ENCODE measurements around the gene RENBP. TPM values are rescaled to one million over a fixed set of nuclear protein-coding genes. Genes with fewer than 3 reads are reported as not detected.

Gene RENBP
- polyA plus RNA-seq, 1 experiment, result 0.16 TPM

GRCh38 chrX:153968754-153969124, 24.3 kb upstream of the RENBP start:
- CTCF ChIA-PET, result interaction anchor here (1.2 to 1.3 kb wide), 2 partner anchors 22 kb away, joined by 4 to 7 read pairs; no protein-coding TSS in a partner anchor
- no peaks in the 10 kb centered on the region for H3K27me3 ChIP-seq (ENCODE audit: control insufficient read depth, insufficient read depth, low read length)
- peak overlapping the region; percentile 83 for H3K4me3 ChIP-seq (ENCODE audit: low read depth, low read length)
- peak overlapping the region; percentile 31 for H3K27ac ChIP-seq (ENCODE audit: low read depth, low read length)
- H3K9me3 ChIP-seq (ENCODE audit: control insufficient read depth, insufficient read depth, low read length), result no peaks in the 10 kb centered on the region; the same call in 1 of the 2 replicates
- POLR2A ChIA-PET, result no interaction called here
- 0 out of 2 replicates have a peak, but pooled peaks have one; percentile 4 for TF ChIP-seq CTCF (IDR thresholded peaks at IDR 0.05; ENCODE audit: low read depth, low read length)
- no peak for DNase-seq (ENCODE audit: low read depth, low spot score)

- no peak for TF ChIP-seq CTCF (IDR thresholded peaks at IDR 0.05; ENCODE audit: low read depth, low read length)
- POLR2A ChIA-PET, result no interaction called here
Measured at GRCh38 chrX:153968255-153968654, 23.8 kb upstream of the RENBP start.

GRCh38 chrX:153967536-153968224, 23.2 kb upstream of the RENBP start:
- no peak overlapping the region for H3K27ac ChIP-seq (ENCODE audit: low read depth, low read length)
- no peak for TF ChIP-seq CTCF (IDR thresholded peaks at IDR 0.05; ENCODE audit: low read depth, low read length)
- H3K27me3 ChIP-seq (ENCODE audit: control insufficient read depth, insufficient read depth, low read length), result no peaks in the 10 kb centered on the region
- H3K4me3 ChIP-seq (ENCODE audit: low read depth, low read length), result no peak overlapping the region; the same call in 1 of the 2 replicates
- no peaks in the 10 kb centered on the region; the same call in 1 of the 2 replicates for H3K9me3 ChIP-seq (ENCODE audit: control insufficient read depth, insufficient read depth, low read length)
- no peak for DNase-seq (ENCODE audit: low read depth, low spot score)
- CTCF ChIA-PET, result interaction anchor here (1.2 to 1.9 kb wide), 2 partner anchors 17 to 21 kb away, joined by 6 to 7 read pairs; no protein-coding TSS in a partner anchor
- POLR2A ChIA-PET, result interaction anchor here (0.6 kb wide), 1 partner anchor 129 kb away, joined by 3 read pairs; no protein-coding TSS in a partner anchor

More at GRCh38 chrX:153968255-153968654, 23.8 kb upstream of the RENBP start:
- Histone ChIP-seq H3K27me3 (ENCODE audit: control insufficient read depth, insufficient read depth, low read length) (no peaks in the 10 kb centered on the region), H3K9me3 (ENCODE audit: control insufficient read depth, insufficient read depth, low read length) (no peaks in the 10 kb centered on the region; the same call in 1 of the 2 replicates), H3K4me3 (ENCODE audit: low read depth, low read length) (peak overlapping the region; percentile 83), H3K27ac (ENCODE audit: low read depth, low read length) (no peak overlapping the region)
- CTCF ChIA-PET, result interaction anchor here (1.2 kb wide), 1 partner anchor 21 kb away, joined by 7 read pairs; no protein-coding TSS in a partner anchor
- no peak for DNase-seq (ENCODE audit: low read depth, low spot score)

GRCh38 chrX:153966841-153967535, 22.5 kb upstream of the RENBP start:
- POLR2A ChIA-PET, result interaction anchor here (0.5 kb wide), 1 partner anchor 201 kb away, joined by 4 read pairs; no protein-coding TSS in a partner anchor
- no peaks in the 10 kb centered on the region; the same call in 1 of the 2 replicates for H3K9me3 ChIP-seq (ENCODE audit: control insufficient read depth, insufficient read depth, low read length)
- H3K27me3 ChIP-seq (ENCODE audit: control insufficient read depth, insufficient read depth, low read length), result no peaks in the 10 kb centered on the region
- no peak overlapping the region for H3K27ac ChIP-seq (ENCODE audit: low read depth, low read length)
- CTCF ChIA-PET, result interaction anchor here (0.9 to 1.9 kb wide), 4 partner anchors 16 to 406 kb away, joined by 3 to 9 read pairs (median 4); no protein-coding TSS in a partner anchor
- TF ChIP-seq CTCF (IDR thresholded peaks at IDR 0.05; ENCODE audit: low read depth, low read length), result no peak
- H3K4me3 ChIP-seq (ENCODE audit: low read depth, low read length), result no peak overlapping the region; the same call in 1 of the 2 replicates
- DNase-seq (ENCODE audit: low read depth, low spot score), result no peak

Data from AG04450 (cell line).